ENCODE results near the gene EPB41L2. TPM values are rescaled to one million over a fixed set of nuclear protein-coding genes. Genes with fewer than 3 reads are reported as not detected.

The EPB41L2 gene
- total and polyA plus RNA-seq, 2 donors (not counting 1 experiment from before 2014, with no cell fraction given): 113 to 264 TPM

DNA sequence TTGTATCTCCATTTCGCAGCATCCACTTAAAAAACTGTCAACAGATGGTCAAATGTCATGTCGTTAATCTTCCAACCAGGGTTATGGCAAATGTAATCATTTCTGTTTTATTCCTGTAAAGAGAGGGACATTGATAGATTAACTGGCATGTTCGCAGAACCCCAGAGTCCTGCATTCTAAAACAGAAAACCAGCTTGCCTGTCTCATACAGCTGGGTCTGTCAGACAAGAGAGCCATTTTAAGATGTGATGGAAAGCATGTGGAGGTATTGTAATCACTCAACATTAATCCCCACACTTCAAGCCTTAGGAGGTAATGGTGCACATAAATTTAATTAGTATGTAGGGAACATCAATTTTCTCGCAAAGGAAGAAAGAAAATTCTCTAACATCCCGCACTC lies 231.4 kb downstream of the EPB41L2 start:
- H3K9ac ChIP-seq (ENCODE audit: insufficient read depth, low read length): no peak overlapping the region
- no peaks in the 10 kb centered on the region for H3K79me2 ChIP-seq (ENCODE audit: control insufficient read depth, insufficient read depth, low read length)
- H3K4me3 ChIP-seq (replicated peaks in 1 of 4; ENCODE audit: control extremely low read depth in 1 of 4, insufficient read depth in 1 of 4, low read depth in 3 of 4, low read length in 4 of 4): no peak overlapping the region
- H3K27ac ChIP-seq (ENCODE audit: insufficient read depth, low read length): no peak overlapping the region
- no peaks in the 10 kb centered on the region for H3K27me3 ChIP-seq (ENCODE audit: control insufficient read depth, insufficient read depth, low read length)
- no peak overlapping the region for H2AFZ ChIP-seq (ENCODE audit: low read length)
- H3K36me3 ChIP-seq (ENCODE audit: control insufficient read depth, insufficient read depth, low read length): no peaks in the 10 kb centered on the region
- H3K4me1 ChIP-seq (ENCODE audit: control insufficient read depth, extremely low read depth, insufficient read depth, low read length): no peaks in the 10 kb centered on the region
- DNase-seq (ENCODE audit: low read depth in 2 of 2): peak in 1 of 2 donors; percentile 36
- no peak overlapping the region for H3K4me2 ChIP-seq (ENCODE audit: extremely low read depth, insufficient read depth, low read length)
- TF ChIP-seq, protein P1, sequence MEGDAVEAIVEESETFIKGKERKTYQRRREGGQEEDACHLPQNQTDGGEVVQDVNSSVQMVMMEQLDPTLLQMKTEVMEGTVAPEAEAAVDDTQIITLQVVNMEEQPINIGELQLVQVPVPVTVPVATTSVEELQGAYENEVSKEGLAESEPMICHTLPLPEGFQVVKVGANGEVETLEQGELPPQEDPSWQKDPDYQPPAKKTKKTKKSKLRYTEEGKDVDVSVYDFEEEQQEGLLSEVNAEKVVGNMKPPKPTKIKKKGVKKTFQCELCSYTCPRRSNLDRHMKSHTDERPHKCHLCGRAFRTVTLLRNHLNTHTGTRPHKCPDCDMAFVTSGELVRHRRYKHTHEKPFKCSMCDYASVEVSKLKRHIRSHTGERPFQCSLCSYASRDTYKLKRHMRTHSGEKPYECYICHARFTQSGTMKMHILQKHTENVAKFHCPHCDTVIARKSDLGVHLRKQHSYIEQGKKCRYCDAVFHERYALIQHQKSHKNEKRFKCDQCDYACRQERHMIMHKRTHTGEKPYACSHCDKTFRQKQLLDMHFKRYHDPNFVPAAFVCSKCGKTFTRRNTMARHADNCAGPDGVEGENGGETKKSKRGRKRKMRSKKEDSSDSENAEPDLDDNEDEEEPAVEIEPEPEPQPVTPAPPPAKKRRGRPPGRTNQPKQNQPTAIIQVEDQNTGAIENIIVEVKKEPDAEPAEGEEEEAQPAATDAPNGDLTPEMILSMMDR (conservative IDR thresholded peaks at IDR 0.05 in 1 of 2, IDR thresholded peaks at IDR 0.05 in 1 of 2; ENCODE audit: low read depth in 1 of 2, low read length in 2 of 2): no peak
- no peak for TF ChIP-seq EZH2 (IDR thresholded peaks at IDR 0.05; ENCODE audit: low read length, missing control alignments)
- no peaks in the 10 kb centered on the region for H4K20me1 ChIP-seq (ENCODE audit: control insufficient read depth, extremely low read depth, insufficient read depth, low read length)
- H3K9me3 ChIP-seq (ENCODE audit: control insufficient read depth, insufficient read depth, low read depth, low read length): no peaks in the 10 kb centered on the region

DNA sequence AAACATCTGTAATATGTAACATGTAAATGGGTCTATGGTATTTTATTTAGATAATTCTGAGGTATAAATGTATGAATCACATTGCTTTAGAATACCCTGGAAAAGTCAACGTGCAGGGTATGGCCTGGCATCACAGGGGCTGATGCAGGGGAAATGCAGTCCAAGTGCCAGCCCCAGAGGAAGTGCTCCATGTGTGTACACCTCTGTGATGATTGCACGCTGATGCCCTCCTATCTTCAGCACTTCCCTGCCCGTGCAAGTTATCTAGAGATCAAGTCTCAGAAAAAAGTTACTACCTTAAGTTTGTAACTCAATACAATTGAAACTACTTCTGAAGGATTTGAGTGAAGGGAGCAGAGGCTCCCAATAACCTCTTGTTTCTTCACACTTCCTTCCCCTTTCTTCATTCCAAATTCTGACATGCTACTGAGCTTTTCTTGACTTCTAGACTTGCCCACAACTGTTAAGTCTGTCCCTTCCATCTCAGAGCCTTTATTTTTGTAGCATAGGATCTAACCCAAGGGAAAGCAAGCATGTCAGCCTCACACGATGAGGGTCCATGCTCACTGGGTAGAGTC lies 233.6 kb downstream of the EPB41L2 start:
- Histone ChIP-seq H3K4me3 (replicated peaks in 1 of 4; ENCODE audit: control extremely low read depth in 1 of 4, insufficient read depth in 1 of 4, low read depth in 3 of 4, low read length in 4 of 4) (no peak overlapping the region), H3K36me3 (ENCODE audit: control insufficient read depth, insufficient read depth, low read length) (no peaks in the 10 kb centered on the region), H3K9me3 (ENCODE audit: control insufficient read depth, insufficient read depth, low read depth, low read length) (no peaks in the 10 kb centered on the region), H2AFZ (ENCODE audit: low read length) (no peak overlapping the region), H3K27ac (ENCODE audit: insufficient read depth, low read length) (no peak overlapping the region), H3K79me2 (ENCODE audit: control insufficient read depth, insufficient read depth, low read length) (no peaks in the 10 kb centered on the region), H3K9ac (ENCODE audit: insufficient read depth, low read length) (no peak overlapping the region), H3K4me2 (ENCODE audit: extremely low read depth, insufficient read depth, low read length) (no peak overlapping the region), H3K4me1 (ENCODE audit: control insufficient read depth, extremely low read depth, insufficient read depth, low read length) (no peaks in the 10 kb centered on the region), H4K20me1 (ENCODE audit: control insufficient read depth, extremely low read depth, insufficient read depth, low read length) (no peaks in the 10 kb centered on the region), H3K27me3 (ENCODE audit: control insufficient read depth, insufficient read depth, low read length) (no peaks in the 10 kb centered on the region)
- no peak for DNase-seq (ENCODE audit: low read depth in 2 of 2)
- TF ChIP-seq EZH2 (IDR thresholded peaks at IDR 0.05; ENCODE audit: low read length, missing control alignments): no peak
- TF ChIP-seq, protein P1 (conservative IDR thresholded peaks at IDR 0.05 in 1 of 2, IDR thresholded peaks at IDR 0.05 in 1 of 2; ENCODE audit: low read depth in 1 of 2, low read length in 2 of 2): no peak

DNA sequence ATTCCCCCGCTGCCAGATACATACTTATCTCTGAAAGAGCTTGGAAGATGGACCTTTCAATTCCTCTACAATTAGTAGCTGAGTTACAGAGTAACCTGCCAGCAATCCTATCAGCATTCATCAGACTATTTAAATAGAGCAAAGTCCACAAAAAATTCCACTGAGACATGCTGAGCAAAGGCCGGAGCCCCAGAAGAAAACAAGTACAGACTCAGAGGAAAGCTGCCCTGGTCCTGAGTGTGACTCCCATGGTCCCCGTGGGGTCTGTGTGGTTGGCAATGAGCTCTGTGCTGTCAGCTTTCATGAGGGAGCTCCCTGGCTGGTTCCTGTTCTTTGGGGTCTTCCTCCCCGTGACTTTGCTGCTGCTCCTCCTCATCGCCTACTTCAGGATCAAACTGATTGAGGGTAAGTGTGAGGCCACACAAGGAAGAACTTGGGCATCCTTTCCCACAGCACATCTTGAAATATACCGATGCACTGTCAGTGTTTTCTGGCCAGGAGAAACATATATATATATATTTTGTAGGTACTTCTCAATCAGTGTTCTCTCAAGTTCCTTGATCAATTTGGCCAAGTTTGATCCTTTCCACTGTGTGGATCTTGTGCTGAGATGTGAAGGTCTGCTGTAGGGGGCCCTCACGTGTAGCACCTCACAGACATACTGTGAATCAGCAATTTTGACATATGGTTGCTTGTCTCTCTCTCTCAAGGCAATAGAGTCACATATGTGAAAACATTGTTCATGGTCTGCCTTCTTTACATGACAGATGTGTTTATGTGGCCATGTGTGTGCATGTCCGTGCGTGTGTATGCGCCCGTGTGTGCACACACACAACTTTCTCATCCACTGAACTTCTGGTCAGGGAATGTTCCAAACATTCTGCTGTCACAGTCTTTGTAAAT lies 235.5 kb downstream of the EPB41L2 start, which contains the start of gene SMLR1:
Gene SMLR1 (plus strand): TSS at position 160 of the 903 bp plus-strand sequence. CDS start 8 bp downstream, at position 168.
- no peaks in the 10 kb centered on the region for H3K79me2 ChIP-seq (ENCODE audit: control insufficient read depth, insufficient read depth, low read length)
- no peak within 1 kb of the TSS for H2AFZ ChIP-seq (ENCODE audit: low read length)
- H3K9me3 ChIP-seq (ENCODE audit: control insufficient read depth, insufficient read depth, low read depth, low read length): no peaks in the 10 kb centered on the region
- H3K9ac ChIP-seq (ENCODE audit: insufficient read depth, low read length): no peak within 1 kb of the TSS
- H3K4me2 ChIP-seq (ENCODE audit: extremely low read depth, insufficient read depth, low read length): no peak within 1 kb of the TSS
- TF ChIP-seq EZH2 (IDR thresholded peaks at IDR 0.05; ENCODE audit: low read length, missing control alignments): no peak
- TF ChIP-seq, protein P1 (conservative IDR thresholded peaks at IDR 0.05 in 1 of 2, IDR thresholded peaks at IDR 0.05 in 1 of 2; ENCODE audit: low read depth in 1 of 2, low read length in 2 of 2): no peak
- H4K20me1 ChIP-seq (ENCODE audit: control insufficient read depth, extremely low read depth, insufficient read depth, low read length): no peaks in the 10 kb centered on the region
- no peak within 1 kb of the TSS for H3K4me3 ChIP-seq (replicated peaks in 1 of 4; ENCODE audit: control extremely low read depth in 1 of 4, insufficient read depth in 1 of 4, low read depth in 3 of 4, low read length in 4 of 4)
- no peak within 1 kb of the TSS for H3K27ac ChIP-seq (ENCODE audit: insufficient read depth, low read length)
- no peaks in the 10 kb centered on the region for H3K27me3 ChIP-seq (ENCODE audit: control insufficient read depth, insufficient read depth, low read length)
- DNase-seq (ENCODE audit: low read depth in 2 of 2): no peak
- H3K4me1 ChIP-seq (ENCODE audit: control insufficient read depth, extremely low read depth, insufficient read depth, low read length): no peaks in the 10 kb centered on the region
- no peaks in the 10 kb centered on the region for H3K36me3 ChIP-seq (ENCODE audit: control insufficient read depth, insufficient read depth, low read length)
